Measurements from ENCODE around the gene NR4A3. TPM values are rescaled to one million over a fixed set of nuclear protein-coding genes. Genes with fewer than 3 reads are reported as not detected.

NR4A3 gene
- total and polyA plus RNA-seq, 2 of the 13 experiments (the other 11 are each of a cell fraction or from before 2014, with no cell fraction given), result 0.02 to 0.09 TPM

- Histone ChIP-seq H3K9me3 (ENCODE audit: low read length) (no peaks in the 10 kb centered on the region), H3K4me1 (ENCODE audit: insufficient read depth, low read length) (peaks cover 47% of the 10 kb centered on the region), H3K79me2 (ENCODE audit: insufficient read depth, low read length) (peaks cover 5% of the 10 kb centered on the region), H3K9ac (ENCODE audit: insufficient read depth, low read depth, low read length) (peak overlapping the region; percentile 44; the same call in 1 of the 2 replicates), H3K4me2 (ENCODE audit: low read depth, low read length) (peak overlapping the region; percentile 100), H2AFZ (ENCODE audit: low read length) (no peak overlapping the region), H3K4me3 (replicated peaks in 1 of 3; ENCODE audit: insufficient read depth in 1 of 3, low read depth in 2 of 3, low read length in 3 of 3) (peak overlapping the region; percentile 66 to 90 (median 89)), H4K20me1 (ENCODE audit: insufficient read depth, low read length) (0 out of 2 replicates have a peak, but pooled peaks cover 3% of the 10 kb centered on the region), H3K27me3 (ENCODE audit: control insufficient read depth in 1 of 2, insufficient read depth in 2 of 2, low read length in 2 of 2) (peaks cover 7 to 51% of the 10 kb centered on the region in 2 experiments; a peak in 4 of 5 replicates), H3K36me3 (replicated peaks in 1 of 2; ENCODE audit: control insufficient read depth in 1 of 2, insufficient read depth in 2 of 2, low read length in 2 of 2) (no peaks in the 10 kb centered on the region), H3K27ac (ENCODE audit: extremely low read length, insufficient read depth, low read length) (no peak overlapping the region)
- intact Hi-C loops (cut with micrococcal nuclease; ENCODE audit: unreplicated experiment) (loop anchor here (5.0 kb wide), 1 partner anchor 651 kb away; no protein-coding TSS in a partner anchor), in situ Hi-C loops (cut with HindIII; ENCODE audit: extremely low pct_ligation_motif_present, low pct_unique_long_range_greater_than_20kb) (loop anchor here (5.0 to 10.0 kb wide), 2 partner anchors 84 to 182 kb away; partner anchors contain the start of gene STX17)
- BruUV-seq (replicated peaks), result no TSS peak
- DNase-seq (ENCODE audit: low spot score) (no peak), FAIRE-seq (no peak), ATAC-seq (no peak)
- POLR2A ChIA-PET, result interaction anchor here (1.7 to 1.9 kb wide), 2 partner anchors 84 to 601 kb away, joined by 6 read pairs; partner anchors contain the start of genes ALG2, SEC61B and STX17
- CTCF ChIA-PET (ENCODE audit: low intra/inter-chr PET ratio, low total read pairs), result no interaction called here
- WGBS (ENCODE audit: low lambda C conversion rate), result 1% methylated on average over 23 of the region's 40 CpGs
- TF ChIP-seq PREB (CRISPR knock-in tag; IDR thresholded peaks at IDR 0.05), result no peak
- TF ChIP-seq AHDC1 (CRISPR knock-in tag; IDR thresholded peaks at IDR 0.05; ENCODE audit: borderline replicate concordance), result no peak
- TF ChIP-seq PPARG (CRISPR knock-in tag; conservative IDR thresholded peaks at IDR 0.05), result no peak
- TF ChIP-seq ZNF75D (CRISPR knock-in tag; IDR thresholded peaks at IDR 0.05; ENCODE audit: borderline replicate concordance), result no peak
- TF ChIP-seq PHF5A (CRISPR knock-in tag; IDR thresholded peaks at IDR 0.05; ENCODE audit: low read depth, unreplicated experiment), result no peak
- TF ChIP-seq ZMAT3 (CRISPR knock-in tag; conservative IDR thresholded peaks at IDR 0.05), result no peak
- TF ChIP-seq TAF1 (CRISPR knock-in tag; IDR thresholded peaks at IDR 0.05), result 0 out of 2 replicates have a peak, but pooled peaks have one; percentile 30
- peak; percentile 40; the same call in 1 of the 2 replicates for TF ChIP-seq HDAC1 (CRISPR knock-in tag; IDR thresholded peaks at IDR 0.05)
- TF ChIP-seq ZNF644 (CRISPR knock-in tag; IDR thresholded peaks at IDR 0.05; ENCODE audit: low read depth), result no peak
- no peak for TF ChIP-seq ZNF577 (CRISPR knock-in tag; IDR thresholded peaks at IDR 0.05; ENCODE audit: borderline replicate concordance, low read depth)
- no peak for TF ChIP-seq STAT6 (CRISPR knock-in tag; IDR thresholded peaks at IDR 0.05; ENCODE audit: borderline replicate concordance)
- no peak for TF ChIP-seq ZNF530 (CRISPR knock-in tag; IDR thresholded peaks at IDR 0.05; ENCODE audit: low read depth)
Observed at GRCh38 chr9:99822806-99823591, 1.3 kb downstream of the NR4A3 start.

All from HepG2 (cell line).